Measurements from ENCODE around the gene ASCC3.

GRCh38 chr6:100889351-100889750 is 8.2 kb upstream of the ASCC3 start:
- TF ChIP-seq CTCF (IDR thresholded peaks at IDR 0.05; ENCODE audit: low read depth, low read length, poor library complexity, severe bottlenecking) (no peak), EZH2phosphoT487 (IDR thresholded peaks at IDR 0.05; ENCODE audit: borderline replicate concordance, low read length) (no peak)

Data from DOHH2 (cell line).